NCI-H1105 (cell line): Measurements from ENCODE around the gene PFKP.
A peak's percentile ranks its signal among the peaks of the same experiment; 100 is the strongest.

Source experiments
- DNase-seq: peaks from one replicate; lab custom pipeline; 2025; lab: John Stamatoyannopoulos, UW

The PFKP gene

DNA sequence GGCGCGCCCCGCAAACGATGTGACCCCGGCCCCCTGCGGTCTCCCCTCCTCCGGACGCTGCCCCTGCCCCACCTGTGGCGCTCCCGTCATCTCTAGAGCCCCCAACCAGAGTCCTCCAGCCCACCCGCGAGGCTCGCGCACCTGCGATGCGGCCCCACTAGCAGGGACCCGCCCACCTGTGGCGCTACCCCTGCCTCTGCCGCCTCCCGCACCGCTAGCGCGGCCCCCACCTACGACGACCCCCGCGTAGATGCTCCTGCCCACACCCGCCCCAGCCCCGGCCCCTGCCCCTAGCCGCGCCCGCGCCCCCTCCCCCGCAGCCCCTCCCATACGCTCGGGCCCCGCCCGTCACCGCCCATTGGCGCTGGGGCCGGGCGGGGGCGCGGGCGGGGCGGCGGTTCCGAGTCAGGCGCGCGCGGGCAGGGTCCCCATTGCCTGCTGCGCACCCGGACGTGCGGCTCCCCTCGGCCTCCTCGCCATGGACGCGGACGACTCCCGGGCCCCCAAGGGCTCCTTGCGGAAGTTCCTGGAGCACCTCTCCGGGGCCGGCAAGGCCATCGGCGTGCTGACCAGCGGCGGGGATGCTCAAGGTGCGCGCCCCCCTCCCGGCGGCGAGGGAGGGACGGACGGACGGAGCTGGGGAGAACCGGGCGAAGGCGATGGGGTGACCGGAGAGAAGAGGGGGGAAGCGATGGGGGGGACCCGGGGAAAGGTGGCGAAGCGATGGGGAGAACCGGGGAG lies at the start of gene PFKP:
Gene PFKP (plus strand): TSS at position 431 of the 741 bp plus-strand sequence. CDS start 48 bp downstream, at position 479.
- peak; percentile 16 for DNase-seq

DNA sequence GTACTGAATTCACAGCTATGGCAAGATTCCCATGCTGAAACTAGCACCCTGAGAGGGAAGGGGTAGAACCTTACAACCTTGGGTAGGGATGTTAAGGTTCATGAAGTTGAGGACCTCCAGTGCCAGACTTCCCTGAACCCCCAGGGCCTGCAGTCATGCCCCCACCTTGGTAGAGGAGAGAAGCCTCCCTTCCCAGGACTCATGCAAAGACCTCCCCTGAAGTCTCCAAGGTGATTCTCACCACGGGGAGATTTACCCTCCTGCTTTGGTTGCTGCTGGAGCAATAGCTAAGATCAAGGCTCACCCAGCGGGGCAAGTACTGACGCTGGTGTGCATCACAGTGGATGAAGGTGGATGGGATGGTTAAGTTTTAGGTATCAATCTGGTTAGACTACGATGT lies 49.1 kb upstream of the PFKP start:
- DNase-seq: no peak

DNA sequence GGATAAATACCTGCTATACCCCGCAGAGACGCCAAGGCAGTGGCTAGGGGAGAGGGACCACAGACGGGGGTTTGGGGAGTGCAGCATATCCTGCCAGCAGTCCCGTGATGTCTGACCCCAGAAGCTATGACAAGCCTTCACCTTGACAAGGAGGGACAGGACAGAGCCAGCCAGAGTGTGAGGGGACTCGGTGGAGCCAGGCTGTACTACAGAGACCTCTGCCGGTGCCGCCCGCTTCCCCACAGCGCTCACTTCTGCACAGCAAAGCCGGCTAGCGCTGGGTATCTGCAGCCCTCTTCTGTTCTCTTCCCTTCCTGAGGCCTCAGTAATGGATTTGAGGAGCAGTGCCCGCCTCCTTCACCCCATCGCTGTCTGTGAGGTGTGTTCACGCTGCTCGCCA lies 47.0 kb upstream of the PFKP start:
- no peak for DNase-seq

- DNase-seq: no peak
These were observed 46.5 kb upstream of the PFKP start for GRCh38 chr10:3020881-3021280.

DNA sequence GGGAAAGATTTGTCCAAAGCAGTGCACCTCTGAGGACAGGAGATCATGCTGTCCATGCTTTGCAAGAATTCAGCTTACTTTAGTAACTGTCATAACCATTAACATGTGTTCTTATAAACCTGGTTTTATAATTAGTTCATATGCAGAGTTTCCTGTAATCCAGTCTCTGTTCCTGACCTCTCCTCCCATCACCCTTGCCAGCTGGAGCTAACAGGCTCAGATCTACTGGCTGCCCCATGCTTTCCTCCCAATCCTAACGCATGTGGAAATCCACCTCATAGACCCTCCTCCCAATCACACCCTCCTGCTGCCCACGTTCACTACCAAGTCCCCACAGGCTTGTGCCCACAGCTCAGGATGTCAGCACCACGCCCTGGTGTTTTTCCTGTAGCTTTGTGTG lies 45.3 kb upstream of the PFKP start:
- DNase-seq: no peak

GRCh38 chr10:3023892-3024291 lies 43.5 kb upstream of the PFKP start:
- DNase-seq: no peak

DNA sequence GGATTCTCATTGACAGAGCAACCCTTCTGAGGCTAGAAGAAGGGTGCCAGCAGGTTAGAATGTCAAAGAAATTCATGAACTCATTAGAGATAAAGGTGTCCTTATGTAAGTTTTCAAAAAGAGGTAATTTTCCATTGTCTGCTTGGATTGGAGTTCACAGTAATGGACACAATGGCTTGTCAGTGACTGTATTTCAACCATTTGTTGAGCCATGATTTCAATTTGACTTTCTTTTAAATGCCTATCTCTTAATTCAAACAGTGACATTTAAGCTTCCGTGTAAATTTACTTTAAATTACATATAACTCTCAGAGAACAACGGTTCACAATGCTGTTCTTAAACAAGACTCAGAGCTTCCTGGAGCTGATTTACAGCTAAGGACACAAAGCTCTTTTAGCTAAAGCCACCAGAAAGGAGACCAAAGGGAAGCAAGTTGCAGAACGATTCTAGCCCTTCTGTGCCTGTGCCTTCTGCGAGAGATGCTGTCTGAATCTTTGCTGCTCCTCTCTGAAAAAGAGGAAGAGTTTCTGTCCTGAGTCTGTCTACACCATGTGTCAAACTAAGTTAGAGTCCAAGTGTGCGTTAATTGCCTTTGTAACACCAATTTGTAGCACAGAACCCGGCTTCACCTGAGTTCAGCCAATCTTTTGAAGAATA lies 42.2 kb upstream of the PFKP start:
- no peak for DNase-seq

DNA sequence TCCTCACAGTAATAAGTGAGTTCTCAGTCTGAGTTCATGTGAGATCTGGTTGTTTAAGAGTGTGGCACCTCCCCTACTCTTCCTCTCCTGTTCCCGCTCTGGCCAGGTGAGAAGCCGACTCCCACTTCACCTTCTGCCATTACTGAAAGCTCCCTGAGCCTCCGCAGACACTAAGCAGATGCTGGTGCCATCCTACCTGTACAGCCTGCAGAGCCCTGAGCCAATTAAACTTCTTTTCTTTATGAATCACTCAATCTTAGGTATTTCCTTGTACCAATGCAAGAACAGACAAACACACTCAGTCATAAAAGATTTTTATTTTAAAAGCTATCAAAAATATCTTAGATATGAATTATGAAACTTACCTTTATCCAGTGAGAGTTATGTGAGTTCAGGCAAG lies 39.5 kb upstream of the PFKP start:
- DNase-seq: no peak

DNA sequence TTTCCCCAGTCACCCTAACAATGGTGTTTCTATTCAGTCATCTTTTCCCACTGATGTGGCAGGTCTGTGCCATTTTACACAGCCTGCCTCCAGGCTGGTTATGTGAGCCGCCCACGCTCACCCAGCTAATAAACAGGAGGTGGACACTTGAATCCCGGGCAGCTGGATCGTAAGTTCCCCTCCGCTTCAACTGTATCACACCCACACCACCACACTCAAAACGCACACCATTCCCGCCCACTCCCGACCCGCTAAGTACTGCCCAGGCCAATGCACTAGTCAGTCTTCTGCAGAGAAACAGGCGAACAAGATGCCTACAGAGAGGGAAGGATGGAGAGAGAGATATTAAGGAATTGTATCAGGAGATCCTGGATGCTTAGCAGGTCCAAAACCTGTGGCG lies 38.9 kb upstream of the PFKP start:
- no peak for DNase-seq

DNA sequence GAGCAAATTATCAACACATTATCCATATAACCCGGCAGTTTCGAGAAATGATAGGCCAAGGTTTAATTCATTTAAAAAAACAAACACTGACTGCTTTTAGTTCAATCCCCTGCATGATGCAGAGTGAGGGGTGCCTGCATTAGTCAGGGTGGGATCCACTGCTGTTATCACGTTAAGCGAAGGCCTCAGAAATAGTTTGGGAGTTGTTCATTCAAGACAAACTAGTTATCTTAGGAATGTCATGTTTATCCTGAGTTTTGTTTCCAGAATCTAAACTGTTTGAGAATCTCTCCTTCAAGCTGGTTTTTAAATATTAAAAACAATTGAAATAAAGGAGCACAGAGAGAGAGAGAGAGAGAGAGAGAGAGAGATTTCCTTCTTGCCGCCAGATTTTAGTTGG lies 36.6 kb upstream of the PFKP start:
- DNase-seq: no peak

DNA sequence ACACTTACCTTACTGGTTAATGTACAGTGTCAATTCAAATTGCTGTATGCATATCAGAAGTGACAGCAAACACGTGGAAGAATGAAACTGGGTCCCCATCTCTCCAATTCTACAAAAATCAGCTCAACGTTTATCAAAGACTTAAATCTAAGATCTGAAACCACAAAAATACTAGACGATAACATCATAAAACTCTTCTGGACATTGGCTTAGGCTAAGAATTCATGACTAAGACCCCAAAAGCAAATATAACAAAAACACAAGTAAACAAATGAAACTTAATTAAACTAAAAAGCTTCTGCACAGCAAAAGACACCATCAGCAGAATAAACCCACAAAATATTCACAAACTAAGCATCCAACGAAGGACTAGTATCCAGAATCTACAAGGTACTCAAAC lies 35.9 kb upstream of the PFKP start:
- no peak for DNase-seq

GRCh38 chr10:3033925-3034324 lies 33.4 kb upstream of the PFKP start:
- DNase-seq: peak; percentile 12

- DNase-seq: no peak
These were observed 32.7 kb upstream of the PFKP start for GRCh38 chr10:3034616-3035015.

DNA sequence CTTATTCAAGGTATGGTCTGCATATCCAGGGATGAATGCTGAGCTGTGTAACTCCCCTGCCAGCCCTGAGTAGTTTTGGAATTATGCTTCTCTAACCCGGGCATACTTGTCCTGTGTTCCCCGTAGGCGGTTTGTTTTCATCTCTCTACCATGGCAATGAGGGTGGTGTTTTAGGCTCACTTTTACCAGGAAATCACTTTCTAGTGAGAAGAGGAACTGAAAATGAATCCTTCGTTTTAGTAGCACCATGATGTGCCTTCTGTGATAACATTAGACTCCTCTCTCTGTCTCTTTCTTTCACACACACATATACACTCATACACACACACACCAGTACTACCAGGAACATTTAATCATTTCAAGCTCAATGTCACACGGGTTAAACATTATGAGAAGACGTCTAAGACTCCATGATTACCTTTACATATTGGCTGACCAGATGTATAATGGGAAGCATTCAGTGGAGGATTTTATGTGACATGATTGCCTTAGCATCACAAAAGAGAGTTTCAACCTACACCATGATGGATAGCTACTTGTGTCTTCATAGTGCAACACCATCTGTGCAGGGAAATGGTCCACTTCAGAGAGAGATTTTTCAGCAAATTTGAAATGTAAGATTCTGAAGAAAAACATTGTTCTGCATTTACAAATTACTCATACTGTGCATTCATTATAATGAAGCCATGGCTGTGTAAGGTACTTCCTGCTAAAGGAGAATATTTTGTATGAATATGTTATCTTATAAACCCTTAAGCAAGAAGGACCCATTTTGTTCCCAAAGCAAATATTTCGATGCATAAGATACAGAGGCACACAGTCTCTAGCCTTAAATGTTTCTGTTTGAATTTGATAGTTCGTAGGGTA lies 31.0 kb upstream of the PFKP start:
- no peak for DNase-seq

GRCh38 chr10:3037182-3037581 lies 30.2 kb upstream of the PFKP start:
- no peak for DNase-seq

- DNase-seq: no peak
These were observed 27.3 kb upstream of the PFKP start for GRCh38 chr10:3040069-3040468.

DNA sequence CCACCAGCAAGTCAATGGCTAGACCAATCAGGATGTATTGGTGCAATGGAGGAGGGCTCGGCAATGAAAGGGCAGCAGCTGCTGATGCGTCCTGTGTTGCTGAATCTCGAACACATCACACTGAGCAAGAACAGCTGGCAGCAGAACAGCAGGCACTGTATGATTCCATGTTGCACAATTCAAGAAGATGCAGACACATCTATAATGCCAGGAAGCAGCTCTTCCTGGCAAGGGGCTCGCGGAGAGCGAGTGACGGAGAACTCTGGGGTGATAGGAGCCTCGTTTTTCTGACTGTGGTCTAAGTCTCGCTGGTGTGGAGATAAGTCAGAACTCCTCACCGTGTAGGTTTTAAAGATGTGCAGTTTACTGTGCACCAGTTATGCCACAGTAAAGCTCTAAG lies 24.8 kb upstream of the PFKP start:
- DNase-seq: no peak

GRCh38 chr10:3043512-3044368 lies 23.6 kb upstream of the PFKP start:
- peak; percentile 2 for DNase-seq

DNA sequence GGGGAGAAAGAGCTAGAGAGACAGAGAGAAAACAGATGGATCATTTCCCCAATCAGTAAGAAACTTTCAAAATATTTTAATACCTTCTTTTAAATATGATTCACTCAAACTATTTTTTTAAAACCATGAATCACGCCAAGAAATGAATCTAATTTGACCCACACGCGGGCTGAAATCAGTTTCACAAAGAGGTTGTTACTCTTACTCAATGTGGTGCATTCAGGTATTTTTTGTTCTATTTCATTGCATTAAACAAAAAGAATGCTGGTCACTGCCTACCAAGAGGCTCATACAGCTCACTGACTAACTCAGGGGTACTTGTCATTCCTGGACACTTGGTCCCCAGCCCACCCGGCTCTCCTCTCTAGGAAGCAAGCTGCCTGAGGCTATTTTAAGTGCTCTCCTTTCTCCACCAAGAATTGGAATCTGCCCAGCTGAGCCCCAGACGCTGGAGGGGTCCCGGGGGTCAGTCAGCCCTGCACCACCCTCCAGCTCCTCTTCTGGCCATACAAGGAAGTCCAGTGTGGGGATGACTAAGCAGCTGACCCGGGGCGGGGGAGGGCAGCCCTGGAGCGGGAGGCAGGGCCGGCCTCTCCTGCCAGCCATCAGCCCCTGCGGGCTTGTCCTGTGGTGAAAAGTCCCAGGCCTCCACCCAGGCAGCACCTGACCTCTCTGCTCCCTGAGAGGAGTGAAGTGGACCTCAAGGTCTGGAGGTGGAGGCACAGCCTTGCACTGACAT lies 21.7 kb upstream of the PFKP start:
- no peak for DNase-seq

- DNase-seq: no peak
These were observed 21.1 kb upstream of the PFKP start for GRCh38 chr10:3046210-3046779.
